Measurements from ENCODE around the gene ARFIP2.

- TF ChIP-seq CTCF (conservative IDR thresholded peaks at IDR 0.05; ENCODE audit: low read depth, low read length) (no peak), EZH2 (IDR thresholded peaks at IDR 0.05; ENCODE audit: borderline replicate concordance, low read depth, low read length, poor library complexity, severe bottlenecking) (no peak)
Observed at GRCh38 chr11:6459099-6459450, 22.1 kb downstream of the ARFIP2 start.
